Astrocyte of the spinal cord (primary cell): Measurements from ENCODE around the gene ASB10.

Source experiments
- DNase-seq: peaks from one replicate; pipeline ENCODE4 v3.0.0; 2011; ENCODE audit warnings: low read depth, low spot score
- H3K4me3 ChIP-seq: 2 replicates; pipeline ENCODE4 v1.5.1; 2011; ENCODE audit warnings: low read depth, mild to moderate bottlenecking, low read length, moderate library complexity
- CTCF ChIP-seq: IDR thresholded peaks from 2 replicates; pipeline ENCODE4 v1.5.1; 2012; ENCODE audit warnings: low read depth, mild to moderate bottlenecking, low read length, inconsistent platforms
- in situ Hi-C: cut with HindIII; loops from 2 replicates; pipeline ENCODE4 v1.10.0; 2017; ENCODE audit warnings: low sequenced_read_pairs

Gene ASB10

GRCh38 chr7:151186640-151187408 lies at the start of gene ASB10:
Gene ASB10 (minus strand): TSS chr7:151187250. CDS start chr7:151187130, 120 bp downstream.
- no peak within 1 kb of the TSS for H3K4me3 ChIP-seq
- DNase-seq = no peak
- TF ChIP-seq CTCF = no peak
- in situ Hi-C loops = no loop called here

GRCh38 chr7:151236406-151236805 lies 49.4 kb upstream of the ASB10 start:
- TF ChIP-seq CTCF = no peak
- DNase-seq = no peak
- in situ Hi-C loops = no loop called here
- no peak overlapping the region for H3K4me3 ChIP-seq

GRCh38 chr7:151235091-151235787 lies 48.2 kb upstream of the ASB10 start:
- no peak for DNase-seq
- no peak overlapping the region for H3K4me3 ChIP-seq
- no peak for TF ChIP-seq CTCF
- in situ Hi-C loops = no loop called here

- TF ChIP-seq CTCF = no peak
Observed at GRCh38 chr7:151233804-151234203, 46.8 kb upstream of the ASB10 start.

GRCh38 chr7:151232917-151233701 lies 46.1 kb upstream of the ASB10 start:
- peak; percentile 74 for DNase-seq
- no peak for TF ChIP-seq CTCF
- peak overlapping the region; percentile 89 for H3K4me3 ChIP-seq
- in situ Hi-C loops = no loop called here

More at GRCh38 chr7:151233804-151234203, 46.8 kb upstream of the ASB10 start:
- DNase-seq = no peak
- peak overlapping the region; percentile 89 for H3K4me3 ChIP-seq
- in situ Hi-C loops = no loop called here
